BJ (cell line): Measurements from ENCODE around the gene RAD51B. TPM values are rescaled to one million over a fixed set of nuclear protein-coding genes. Genes with fewer than 3 reads are reported as not detected.

Experiments used
- CTCF ChIA-PET: fragments of 350-600 bp; formaldehyde crosslinking; extraction: SDS; loops from one replicate; lab custom pipeline; 2021; ENCODE audit warnings: antibody characterized with exemption, inconsistent platforms; lab: Yijun Ruan, JAX
- POLR2A ChIA-PET: fragments of 300-600 bp; sonication (Branson Sonifier 250); formaldehyde crosslinking; extraction: SDS; loops from one replicate; lab custom pipeline; 2021; ENCODE audit warnings: antibody characterized with exemption; lab: Charles Lee
- DNase-seq: peaks from one replicate; pipeline ENCODE4 v3.0.0-alpha.2; 2011; ENCODE audit warnings: low read depth
- H3K27me3 ChIP-seq: 2 replicates; pipeline ENCODE4 v1.6.0; 2011; ENCODE audit warnings: low read length; ENCODE audit not compliant: control insufficient read depth, insufficient read depth
- H3K36me3 ChIP-seq: 2 replicates; pipeline ENCODE4 v1.5.1; 2011; ENCODE audit warnings: low read length; ENCODE audit not compliant: control insufficient read depth, insufficient read depth
- H3K4me3 ChIP-seq: 2 replicates; pipeline ENCODE4 v1.5.1; 2011; ENCODE audit warnings: low read depth, mild to moderate bottlenecking, control low read depth, low read length
- polyA plus RNA-seq: library from polyadenylated mRNA; depleted of rRNA; stranded (reverse); fragments of >200 nt; gene quantifications from 2 replicates; pipeline ENCODE4 v1.2.3, GENCODE V29; 2011
- TF ChIP-seq, protein P1 (sequence below): IDR thresholded peaks from 2 replicates; pipeline ENCODE4 v1.5.1; 2011; ENCODE audit warnings: low read depth, mild to moderate bottlenecking, control low read depth, inconsistent platforms, low read length, moderate library complexity; ENCODE audit not compliant: insufficient read depth

Gene RAD51B
- polyA plus RNA-seq, 1 experiment, result 5.6 TPM

DNA sequence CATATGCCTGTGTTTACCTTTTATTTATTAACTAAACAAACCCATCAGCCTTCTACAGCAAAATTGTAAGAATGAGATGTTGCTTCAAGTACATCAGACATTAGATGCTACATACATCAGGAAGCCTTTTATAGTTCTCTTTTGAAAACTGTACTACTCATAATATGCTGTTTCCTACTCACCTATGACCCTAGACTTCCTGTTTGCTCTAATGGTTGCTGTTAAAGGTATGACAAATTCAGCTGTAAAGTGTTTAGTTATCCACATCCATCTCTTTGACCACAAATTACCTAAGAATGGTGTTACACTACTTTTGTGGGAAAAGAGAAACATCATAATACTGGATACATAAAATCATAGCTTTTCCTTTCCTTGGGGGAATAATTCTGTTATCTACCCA is 220.0 kb downstream of the RAD51B start:
- no peak for DNase-seq
- H3K27me3 ChIP-seq, result no peaks in the 10 kb centered on the region
- TF ChIP-seq, protein P1, sequence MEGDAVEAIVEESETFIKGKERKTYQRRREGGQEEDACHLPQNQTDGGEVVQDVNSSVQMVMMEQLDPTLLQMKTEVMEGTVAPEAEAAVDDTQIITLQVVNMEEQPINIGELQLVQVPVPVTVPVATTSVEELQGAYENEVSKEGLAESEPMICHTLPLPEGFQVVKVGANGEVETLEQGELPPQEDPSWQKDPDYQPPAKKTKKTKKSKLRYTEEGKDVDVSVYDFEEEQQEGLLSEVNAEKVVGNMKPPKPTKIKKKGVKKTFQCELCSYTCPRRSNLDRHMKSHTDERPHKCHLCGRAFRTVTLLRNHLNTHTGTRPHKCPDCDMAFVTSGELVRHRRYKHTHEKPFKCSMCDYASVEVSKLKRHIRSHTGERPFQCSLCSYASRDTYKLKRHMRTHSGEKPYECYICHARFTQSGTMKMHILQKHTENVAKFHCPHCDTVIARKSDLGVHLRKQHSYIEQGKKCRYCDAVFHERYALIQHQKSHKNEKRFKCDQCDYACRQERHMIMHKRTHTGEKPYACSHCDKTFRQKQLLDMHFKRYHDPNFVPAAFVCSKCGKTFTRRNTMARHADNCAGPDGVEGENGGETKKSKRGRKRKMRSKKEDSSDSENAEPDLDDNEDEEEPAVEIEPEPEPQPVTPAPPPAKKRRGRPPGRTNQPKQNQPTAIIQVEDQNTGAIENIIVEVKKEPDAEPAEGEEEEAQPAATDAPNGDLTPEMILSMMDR, result no peak
- no peak overlapping the region for H3K4me3 ChIP-seq
- ChIA-PET CTCF (interaction anchor here (0.9 to 1.3 kb wide), 2 partner anchors 10 to 18 kb away, joined by 3 to 4 read pairs; no protein-coding TSS in a partner anchor), POLR2A (no interaction called here)
- no peaks in the 10 kb centered on the region for H3K36me3 ChIP-seq

DNA sequence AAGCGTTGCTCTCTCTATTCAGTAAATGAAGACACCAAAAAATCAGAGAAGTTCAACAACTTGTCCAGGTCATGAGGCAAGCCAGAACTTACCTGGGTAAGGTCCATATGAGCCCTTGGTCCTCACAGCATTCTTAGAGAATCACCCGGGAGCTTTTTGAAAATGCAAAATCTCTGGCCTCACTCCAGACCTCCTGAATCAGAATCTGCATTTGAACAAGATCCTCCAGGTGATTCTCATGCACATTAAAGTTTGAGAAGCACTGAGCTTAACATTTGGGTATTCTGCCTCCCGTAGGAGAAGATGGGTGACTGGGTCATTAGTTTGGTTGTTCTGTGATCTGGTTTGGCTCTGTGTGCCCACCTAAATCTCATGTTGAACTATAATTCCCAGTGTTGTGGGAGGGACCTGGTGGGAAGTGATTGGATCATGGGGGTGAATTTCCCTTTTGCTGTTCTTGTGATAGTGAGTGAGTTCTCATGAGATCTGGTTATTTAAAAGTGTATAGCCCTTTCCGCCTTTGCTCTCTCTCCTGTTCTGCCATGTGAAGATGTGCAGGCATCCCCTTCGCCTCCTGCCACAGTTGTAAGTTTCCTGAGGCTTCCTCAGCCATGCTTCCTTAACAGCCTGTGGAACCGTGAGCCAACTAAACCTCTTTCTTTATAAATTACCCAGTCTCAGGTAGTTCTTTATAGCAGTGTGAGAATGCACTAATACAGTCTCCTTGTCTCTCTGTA is 221.2 kb downstream of the RAD51B start:
- no peak overlapping the region for H3K4me3 ChIP-seq

DNA sequence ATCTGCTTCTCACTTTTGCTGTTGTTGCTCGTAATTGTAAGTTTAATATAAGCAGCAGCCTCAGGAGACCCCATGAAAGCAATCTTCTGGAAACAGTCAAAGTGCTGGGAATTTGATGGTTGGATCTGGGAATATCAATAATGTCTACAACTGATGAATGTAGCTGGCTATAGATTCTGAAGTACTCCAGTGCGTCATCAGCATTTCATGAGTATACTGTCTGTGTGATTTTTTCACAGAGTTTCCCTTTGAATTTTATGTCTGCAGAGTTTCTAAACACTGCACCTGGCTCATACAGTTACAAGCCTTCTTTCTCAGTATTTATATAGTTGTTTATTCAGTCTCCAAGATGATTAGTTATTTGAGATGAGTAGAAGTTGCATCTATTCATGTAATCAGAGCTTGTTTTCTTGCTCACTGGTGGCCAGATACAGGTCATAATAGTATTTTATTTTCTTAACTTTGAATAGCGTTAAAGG is 222.3 kb downstream of the RAD51B start:
- ChIA-PET CTCF (no interaction called here), POLR2A (interaction anchor here (0.5 kb wide), 1 partner anchor 19 kb away, joined by 10 read pairs; no protein-coding TSS in a partner anchor)
- H3K27me3 ChIP-seq, result no peaks in the 10 kb centered on the region
- H3K36me3 ChIP-seq, result no peaks in the 10 kb centered on the region
- no peak overlapping the region for H3K4me3 ChIP-seq
- TF ChIP-seq, protein P1, result no peak
- DNase-seq, result no peak

More for the DNA sequence above, 221.2 kb downstream of the RAD51B start:
- H3K36me3 ChIP-seq, result no peaks in the 10 kb centered on the region
- POLR2A ChIA-PET, result no interaction called here
- CTCF ChIA-PET, result interaction anchor here (1.3 kb wide), 1 partner anchor 19 kb away, joined by 3 read pairs; no protein-coding TSS in a partner anchor
- no peaks in the 10 kb centered on the region for H3K27me3 ChIP-seq
- no peak for DNase-seq
- TF ChIP-seq, protein P1, result no peak

DNA sequence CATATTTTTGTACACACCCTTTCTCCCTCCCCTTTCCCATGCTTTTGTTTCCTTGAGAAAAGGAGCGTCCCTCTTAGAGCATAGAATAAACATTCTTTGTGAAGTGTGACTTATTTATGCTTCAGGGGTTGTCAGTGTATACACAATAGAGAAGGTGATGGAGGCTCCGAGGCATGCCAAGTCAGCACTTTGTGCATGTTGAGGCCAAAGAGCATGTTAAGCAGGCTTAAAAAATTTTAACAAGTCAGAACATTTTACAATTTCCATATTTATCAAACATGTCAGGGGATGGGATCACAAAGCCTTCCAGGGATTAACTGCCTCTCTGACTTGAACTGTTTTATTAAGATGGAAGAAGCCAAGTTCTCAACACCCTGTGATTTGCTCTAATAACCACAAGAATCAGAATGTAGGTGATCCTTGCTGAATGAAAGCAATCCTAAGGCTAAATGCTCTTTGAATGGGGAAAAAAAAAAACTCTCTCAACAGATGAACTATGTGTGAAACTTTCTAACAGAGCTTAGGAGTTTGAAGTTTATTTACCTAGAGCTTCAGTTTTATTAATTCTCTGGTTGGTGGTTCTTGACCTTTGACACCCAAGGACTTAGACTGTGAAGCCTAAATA is 223.1 kb downstream of the RAD51B start:
- TF ChIP-seq, protein P1, result no peak
- no peak for DNase-seq
- ChIA-PET CTCF (interaction anchor here (0.6 kb wide), 1 partner anchor 806 kb away, joined by 3 read pairs; no protein-coding TSS in a partner anchor), POLR2A (no interaction called here)
- Histone ChIP-seq H3K4me3 (no peak overlapping the region), H3K27me3 (no peaks in the 10 kb centered on the region), H3K36me3 (no peaks in the 10 kb centered on the region)

DNA sequence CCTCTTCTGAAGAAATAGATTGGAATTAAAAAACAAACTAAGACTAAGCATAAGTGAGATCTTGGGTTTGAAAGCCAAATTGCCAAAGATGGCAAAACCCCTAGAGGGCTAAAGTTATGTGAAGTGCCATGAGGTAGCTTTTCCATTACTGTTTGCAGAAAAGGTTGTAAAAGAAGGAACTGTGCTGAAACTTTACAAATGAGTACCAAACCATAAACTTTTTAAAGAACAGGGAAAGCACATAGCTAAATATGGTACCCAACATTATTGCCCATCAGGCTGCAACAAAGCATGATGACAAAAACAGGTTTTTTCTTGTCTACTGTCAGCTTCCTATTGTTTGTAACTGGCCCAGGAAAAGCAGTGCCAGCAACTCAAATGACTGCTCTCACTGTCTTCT is 224.2 kb downstream of the RAD51B start:
- no peak overlapping the region for H3K4me3 ChIP-seq
- TF ChIP-seq, protein P1, result no peak
- ChIA-PET CTCF (no interaction called here), POLR2A (no interaction called here)
- no peak for DNase-seq
- no peaks in the 10 kb centered on the region for H3K36me3 ChIP-seq
- H3K27me3 ChIP-seq, result no peaks in the 10 kb centered on the region
